AG04450 (cell line): ENCODE data around the gene GLB1L. TPM values are rescaled to one million over a fixed set of nuclear protein-coding genes. Genes with fewer than 3 reads are reported as not detected.

Experiments used
- CTCF ChIA-PET: fragments of 300-600, 350-600 bp; formaldehyde crosslinking; extraction: SDS; loops from one replicate; lab custom pipeline; 2022; ENCODE audit warnings: antibody characterized with exemption, inconsistent platforms; lab: Charles Lee
- POLR2A ChIA-PET: fragments of 350-600 bp; formaldehyde crosslinking; extraction: SDS; loops from one replicate; lab custom pipeline; 2021; ENCODE audit warnings: antibody characterized with exemption, inconsistent platforms; lab: Yijun Ruan, JAX
- DNase-seq: peaks from one replicate; pipeline ENCODE4 v3.0.0-alpha.2; 2011; ENCODE audit warnings: low read depth, low spot score
- H3K27ac ChIP-seq: one replicate; pipeline ENCODE4 v1.5.1; 2012; ENCODE audit warnings: low read depth, low read length, control low read depth
- H3K27me3 ChIP-seq: one replicate; pipeline ENCODE4 v1.6.0; 2012; ENCODE audit warnings: low read length; ENCODE audit not compliant: control insufficient read depth, insufficient read depth
- H3K4me3 ChIP-seq: 2 replicates; pipeline ENCODE4 v1.5.1; 2011; ENCODE audit warnings: mild to moderate bottlenecking, low read depth, low read length, control low read depth
- H3K9me3 ChIP-seq: 2 replicates; pipeline ENCODE4 v1.5.1; 2012; ENCODE audit warnings: low read length; ENCODE audit not compliant: control insufficient read depth, insufficient read depth
- CTCF ChIP-seq: IDR thresholded peaks from 2 replicates; pipeline ENCODE4 v1.5.1; 2011; ENCODE audit warnings: low read depth, low read length, control low read depth, inconsistent platforms
- polyA plus RNA-seq: library from polyadenylated mRNA; depleted of rRNA; stranded (reverse); fragments of >200 nt; gene quantifications from 2 replicates; pipeline ENCODE4 v1.2.3, GENCODE V29; 2011; rRNA removed
- small RNA-seq: library from RNA; depleted of rRNA; stranded (forward); fragments of <200 nt; gene quantifications from one replicate; pipeline ENCODE3, GENCODE V24; 2012; ENCODE audit warnings: low read depth; ENCODE audit not compliant: insufficient read length

The GLB1L gene
- polyA plus RNA-seq, 1 experiment, result 9.6 TPM

GRCh38 chr2:219199470-219200211, 45.6 kb downstream of the GLB1L start:
- ChIA-PET POLR2A (no interaction called here), CTCF (interaction anchor here (0.7 kb wide), 1 partner anchor 141 kb away, joined by 3 read pairs; no protein-coding TSS in a partner anchor)
- DNase-seq, result no peak
- no peak overlapping the region for H3K4me3 ChIP-seq
- no peaks in the 10 kb centered on the region for H3K27me3 ChIP-seq
- H3K9me3 ChIP-seq, result peaks cover 3% of the 10 kb centered on the region
- no peak for TF ChIP-seq CTCF
- no peak overlapping the region for H3K27ac ChIP-seq

GRCh38 chr2:219198974-219199373, 46.3 kb downstream of the GLB1L start:
- DNase-seq, result no peak
- no peak overlapping the region for H3K27ac ChIP-seq
- peaks cover 3% of the 10 kb centered on the region; the same call in 1 of the 2 replicates for H3K9me3 ChIP-seq
- no peak for TF ChIP-seq CTCF
- ChIA-PET CTCF (interaction anchor here (0.7 kb wide), 1 partner anchor 140 kb away, joined by 3 read pairs; no protein-coding TSS in a partner anchor), POLR2A (no interaction called here)
- H3K27me3 ChIP-seq, result no peaks in the 10 kb centered on the region
- no peak overlapping the region for H3K4me3 ChIP-seq

GRCh38 chr2:219197388-219197787, 47.9 kb downstream of the GLB1L start:
- DNase-seq, result no peak
- H3K4me3 ChIP-seq, result no peak overlapping the region
- H3K27me3 ChIP-seq, result no peaks in the 10 kb centered on the region
- ChIA-PET CTCF (interaction anchor here (1.7 kb wide), 1 partner anchor 38 kb away, joined by 4 read pairs; no protein-coding TSS in a partner anchor), POLR2A (interaction anchor here (1.1 kb wide), 1 partner anchor 17 kb away, joined by 5 read pairs; no protein-coding TSS in a partner anchor)
- no peak for TF ChIP-seq CTCF
- peaks cover 3% of the 10 kb centered on the region; the same call in 1 of the 2 replicates for H3K9me3 ChIP-seq
- no peak overlapping the region for H3K27ac ChIP-seq

- no peak overlapping the region for H3K27ac ChIP-seq
- no peaks in the 10 kb centered on the region for H3K27me3 ChIP-seq
- H3K9me3 ChIP-seq, result no peaks in the 10 kb centered on the region
- H3K4me3 ChIP-seq, result no peak overlapping the region
- no peak for DNase-seq
- CTCF ChIA-PET, result no interaction called here
- POLR2A ChIA-PET, result no interaction called here
- TF ChIP-seq CTCF, result no peak
Observed at GRCh38 chr2:219186754-219187456, 58.3 kb downstream of the GLB1L start.

Small RNAs within 50 kb of the gene (small RNA-seq; reads per million reads assigned to genes)
- gene MIR153-1, result 2.4 reads per million

Other genes with a start within 250 kb of the GLB1L start
- gene CFAP65, start 203.9 kb downstream of the GLB1L start, polyA plus RNA-seq, result not detected in 2 replicates
- gene IHH, start 184.5 kb downstream of the GLB1L start, polyA plus RNA-seq, result 0.04 TPM in 1 of 2 replicates, not detected in the other
- 21.9 and 22.9 TPM in 2 replicates for gene NHEJ1, start 84.6 kb downstream of the GLB1L start, polyA plus RNA-seq
- gene SLC23A3, start 75.4 kb downstream of the GLB1L start, polyA plus RNA-seq, result 0.26 and 0.53 TPM in 2 replicates
- gene CNPPD1, start 68.5 kb downstream of the GLB1L start, polyA plus RNA-seq, result 28.0 and 29.9 TPM in 2 replicates
- 71.7 and 78.7 TPM in 2 replicates for gene RETREG2, start 67.2 kb downstream of the GLB1L start, polyA plus RNA-seq
- gene ZFAND2B, start 38.7 kb downstream of the GLB1L start, polyA plus RNA-seq, result 24.5 and 29.6 TPM in 2 replicates
- gene ABCB6, start 26.5 kb downstream of the GLB1L start, polyA plus RNA-seq, result 20.9 and 22.2 TPM in 2 replicates
- 81.0 and 84.3 TPM in 2 replicates for gene ATG9A, start 15.8 kb downstream of the GLB1L start, polyA plus RNA-seq
- gene ANKZF1, start 15.6 kb downstream of the GLB1L start, polyA plus RNA-seq, result 20.3 and 22.0 TPM in 2 replicates
- gene STK16, start within 50 bp of the GLB1L start, polyA plus RNA-seq, result 33.9 and 36.6 TPM in 2 replicates
- not detected in 2 replicates for gene TUBA4B, start 7.8 kb upstream of the GLB1L start, polyA plus RNA-seq
- gene TUBA4A, start 8.5 kb upstream of the GLB1L start, polyA plus RNA-seq, result 22.4 and 22.6 TPM in 2 replicates
- 40.6 and 41.1 TPM in 2 replicates for gene DNAJB2, start 33.9 kb upstream of the GLB1L start, polyA plus RNA-seq
- gene PTPRN, start 64.0 kb upstream of the GLB1L start, polyA plus RNA-seq, result 11.7 and 15.1 TPM in 2 replicates
- not detected in 2 replicates for gene RESP18, start 87.3 kb upstream of the GLB1L start, polyA plus RNA-seq
- 41.5 and 71.2 TPM in 2 replicates for gene DNPEP, start 142.5 kb upstream of the GLB1L start, polyA plus RNA-seq
- 19.8 and 24.9 TPM in 2 replicates for gene DES, start 172.9 kb upstream of the GLB1L start, polyA plus RNA-seq
- 28.0 and 32.8 TPM in 2 replicates for gene SPEG, start 189.4 kb upstream of the GLB1L start, polyA plus RNA-seq